GM10847 (cell line): ENCODE results near the gene TUBA3C.

Experiments
- POLR2A ChIP-seq: IDR thresholded peaks from 2 replicates; pipeline ENCODE4 v1.6.1; 2011; ENCODE audit not compliant: insufficient read length; ENCODE audit errors: extremely low read depth

The TUBA3C gene

GRCh38 chr13:19169496-19169895 lies 12.1 kb downstream of the TUBA3C start:
- no peak for TF ChIP-seq POLR2A

- no peak for TF ChIP-seq POLR2A
Measured at GRCh38 chr13:19161308-19161707, 20.3 kb downstream of the TUBA3C start.

- TF ChIP-seq POLR2A, result no peak
Measured at GRCh38 chr13:19159761-19160420, 21.7 kb downstream of the TUBA3C start.

- no peak for TF ChIP-seq POLR2A
Measured at GRCh38 chr13:19159181-19159580, 22.4 kb downstream of the TUBA3C start.

- TF ChIP-seq POLR2A, result no peak
Measured at GRCh38 chr13:19158526-19159174, 23.0 kb downstream of the TUBA3C start.

- no peak for TF ChIP-seq POLR2A
Measured at GRCh38 chr13:19158006-19158405, 23.6 kb downstream of the TUBA3C start.

- TF ChIP-seq POLR2A, result no peak
Measured at GRCh38 chr13:19157461-19157860, 24.2 kb downstream of the TUBA3C start.

- TF ChIP-seq POLR2A, result no peak
Measured at GRCh38 chr13:19156013-19156825, 25.4 kb downstream of the TUBA3C start.

GRCh38 chr13:19155321-19155861 lies 26.2 kb downstream of the TUBA3C start:
- TF ChIP-seq POLR2A, result no peak

GRCh38 chr13:19154843-19155242 lies 26.8 kb downstream of the TUBA3C start:
- no peak for TF ChIP-seq POLR2A

GRCh38 chr13:19153782-19154450 lies 27.7 kb downstream of the TUBA3C start:
- TF ChIP-seq POLR2A, result no peak

- no peak for TF ChIP-seq POLR2A
Measured at GRCh38 chr13:19152403-19152802, 29.2 kb downstream of the TUBA3C start.

- TF ChIP-seq POLR2A, result no peak
Measured at GRCh38 chr13:19151581-19152263, 29.9 kb downstream of the TUBA3C start.

GRCh38 chr13:19150712-19151228 lies 30.9 kb downstream of the TUBA3C start:
- no peak for TF ChIP-seq POLR2A
